ENCODE data around the gene TPST1. TPM values are rescaled to one million over a fixed set of nuclear protein-coding genes. Genes with fewer than 3 reads are reported as not detected.
"Not testable (repeated sequence)": the region's sequence is repeated elsewhere in the genome, so short reads cannot be mapped to it uniquely, and the experiment has no call there.

TPST1 gene
- total and polyA plus RNA-seq, 12 donors: 2.0 to 7.3 (median 4.7) TPM

- intact Hi-C loops (cut with DNase I): no loop called here
- no peak for DNase-seq
- no peak for TF ChIP-seq CTCF (IDR thresholded peaks at IDR 0.05)
- Histone ChIP-seq H3K4me1 (peaks cover 0 to 18% (median 0%) of the 10 kb centered on the region in 9 donors), H3K4me3 (no peak overlapping the region), H3K36me3 (no peaks in the 10 kb centered on the region), H3K27ac (no peak overlapping the region), H3K27me3 (no peaks in the 10 kb centered on the region), H3K9me3 (no peaks in the 10 kb centered on the region)
- 98 to 99% methylated on average over 4 of the region's 4 CpGs for WGBS, 2 donors
- ATAC-seq: no peak
Observed at GRCh38 chr7:66216687-66217086, 11.6 kb downstream of the TPST1 start.

GRCh38 chr7:66219805-66220204 lies 14.7 kb downstream of the TPST1 start:
- intact Hi-C loops (cut with DNase I): no loop called here
- ATAC-seq: no peak
- Histone ChIP-seq H3K9me3 (no peaks in the 10 kb centered on the region), H3K4me3 (no peak overlapping the region), H3K36me3 (no peaks in the 10 kb centered on the region), H3K27ac (no peak overlapping the region), H3K4me1 (peaks cover 0 to 19% (median 0%) of the 10 kb centered on the region in 9 donors), H3K27me3 (no peaks in the 10 kb centered on the region)
- no peak for DNase-seq
- TF ChIP-seq CTCF (IDR thresholded peaks at IDR 0.05): no peak
- whole genome bisulfite sequencing, 2 donors: 93 to 94% methylated on average over 1 of the region's 1 CpG

DNA sequence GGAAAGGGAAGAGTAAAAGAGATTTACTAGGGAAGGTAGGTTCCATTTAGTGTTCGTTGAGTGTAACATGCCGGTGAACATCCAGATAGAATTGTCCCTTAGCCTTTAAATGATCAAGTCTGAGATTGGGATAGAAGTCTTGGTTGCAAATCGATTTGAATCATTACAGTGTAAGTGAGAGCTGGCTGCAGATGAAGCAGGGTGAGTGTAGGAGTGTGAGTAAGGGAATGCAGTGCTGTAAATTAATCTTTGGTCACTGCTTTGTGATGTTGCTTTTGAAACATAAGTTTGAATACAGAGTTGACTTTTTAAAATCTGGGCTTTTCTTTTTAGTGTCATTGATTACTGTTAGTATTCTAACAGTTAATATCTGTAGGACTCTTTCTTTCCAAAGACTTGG lies 16.3 kb downstream of the TPST1 start:
- no peak for ATAC-seq
- Histone ChIP-seq H3K27me3 (no peaks in the 10 kb centered on the region), H3K4me1 (peaks cover 0 to 19% (median 0%) of the 10 kb centered on the region in 9 donors), H3K27ac (no peak overlapping the region), H3K4me3 (no peak overlapping the region), H3K36me3 (no peaks in the 10 kb centered on the region), H3K9me3 (no peaks in the 10 kb centered on the region)
- WGBS, 2 donors: 87 to 90% methylated on average over 3 of the region's 3 CpGs
- intact Hi-C loops (cut with DNase I): no loop called here
- no peak for DNase-seq
- no peak for TF ChIP-seq CTCF (IDR thresholded peaks at IDR 0.05)

DNA sequence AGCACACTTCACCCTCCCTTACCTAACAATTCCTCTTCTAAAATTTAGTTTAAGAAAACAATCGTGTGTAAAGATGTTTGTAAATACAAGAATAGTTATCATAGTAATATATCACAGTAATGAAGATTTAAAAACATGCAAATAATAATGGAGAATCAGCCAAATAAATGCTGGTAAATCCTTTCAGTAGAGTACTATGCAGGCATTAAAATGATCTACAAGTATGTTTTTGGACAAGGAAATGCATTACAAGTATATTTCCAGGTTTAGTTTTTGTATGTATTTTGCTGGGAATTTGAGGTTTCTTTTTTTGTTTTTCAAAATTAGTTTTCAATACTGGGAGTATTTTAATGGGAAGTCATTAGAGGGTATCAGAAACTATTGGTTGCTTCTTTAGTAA lies 22.7 kb downstream of the TPST1 start:
- ATAC-seq (no peak), DNase-seq (no peak)
- peaks cover 0 to 8% (median 0%) of the 10 kb centered on the region in 9 donors for H3K4me1 ChIP-seq
- intact Hi-C loops (cut with DNase I): no loop called here
- TF ChIP-seq CTCF (IDR thresholded peaks at IDR 0.05): no peak
- H3K9me3 ChIP-seq: peaks cover 0 to 14% (median 0%) of the 10 kb centered on the region in 11 donors
- no peaks in the 10 kb centered on the region for H3K27me3 ChIP-seq
- 95 to 100% methylated on average over 1 of the region's 1 CpG for WGBS, 2 donors
- H3K4me3 ChIP-seq: no peak overlapping the region
- H3K36me3 ChIP-seq: peaks cover 0 to 3% (median 0%) of the 10 kb centered on the region in 9 donors
- no peak overlapping the region for H3K27ac ChIP-seq

DNA sequence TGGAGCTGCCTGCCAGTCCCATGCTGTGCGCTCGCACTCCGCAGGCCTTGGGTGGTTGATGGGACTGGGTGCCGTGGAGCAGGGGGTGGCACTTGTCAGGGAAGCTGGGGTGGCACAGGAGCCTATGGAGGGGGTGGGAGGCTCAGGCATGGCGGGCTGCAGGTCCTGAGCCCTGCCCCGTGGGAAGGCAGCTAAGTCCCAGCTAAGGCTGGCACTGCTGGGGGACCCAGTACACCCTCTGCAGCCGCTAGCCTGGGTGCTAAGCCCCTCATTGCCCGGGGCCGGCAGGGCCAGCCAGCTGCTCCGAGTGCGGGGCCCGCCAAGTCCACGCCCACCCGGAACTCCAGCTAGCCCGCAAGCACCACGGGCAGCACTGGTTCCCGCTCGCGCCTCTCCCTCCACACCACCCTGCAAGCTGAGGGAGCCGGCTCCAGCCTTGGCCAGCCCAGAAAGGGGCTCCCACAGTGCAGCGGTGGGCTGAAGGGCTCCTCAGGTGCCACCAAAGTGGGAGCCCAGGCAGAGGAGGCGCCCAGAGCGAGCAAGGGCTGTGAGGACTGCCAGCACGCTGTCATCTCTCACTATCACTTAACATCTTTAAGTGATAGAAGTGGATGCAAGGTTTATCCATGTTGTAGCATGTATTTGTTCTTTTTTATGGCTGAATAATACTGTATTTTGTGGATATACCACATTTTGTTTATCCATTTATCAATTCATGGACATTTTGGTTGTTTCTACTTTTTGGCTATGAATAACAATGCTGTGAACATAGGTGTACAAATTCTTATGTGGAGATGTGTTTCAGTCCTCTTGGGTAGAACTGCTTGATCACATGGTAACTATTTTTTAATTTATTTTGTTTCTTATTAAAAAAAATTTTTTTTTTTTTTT lies 26.4 kb downstream of the TPST1 start:
- H3K9me3 ChIP-seq: peaks cover 0 to 15% (median 0%) of the 10 kb centered on the region in 11 donors
- H3K27me3 ChIP-seq; H3K27ac ChIP-seq; H3K36me3 ChIP-seq; H3K4me1 ChIP-seq; intact Hi-C loops (cut with DNase I); ATAC-seq; DNase-seq; H3K4me3 ChIP-seq: not testable (repeated sequence)
- WGBS, 2 donors: 97% methylated on average over 23 to 24 of the region's 24 CpGs
